NCI-H128 (cell line): ENCODE measurements around the gene TRAPPC8.
"Not testable (repeated sequence)": the region's sequence is repeated elsewhere in the genome, so short reads cannot be mapped to it uniquely, and the experiment has no call there.

Experiments used
- DNase-seq: peaks from one replicate; lab custom pipeline; 2025; ENCODE audit not compliant: unreplicated experiment; lab: John Stamatoyannopoulos, UW

TRAPPC8 gene, protein sequence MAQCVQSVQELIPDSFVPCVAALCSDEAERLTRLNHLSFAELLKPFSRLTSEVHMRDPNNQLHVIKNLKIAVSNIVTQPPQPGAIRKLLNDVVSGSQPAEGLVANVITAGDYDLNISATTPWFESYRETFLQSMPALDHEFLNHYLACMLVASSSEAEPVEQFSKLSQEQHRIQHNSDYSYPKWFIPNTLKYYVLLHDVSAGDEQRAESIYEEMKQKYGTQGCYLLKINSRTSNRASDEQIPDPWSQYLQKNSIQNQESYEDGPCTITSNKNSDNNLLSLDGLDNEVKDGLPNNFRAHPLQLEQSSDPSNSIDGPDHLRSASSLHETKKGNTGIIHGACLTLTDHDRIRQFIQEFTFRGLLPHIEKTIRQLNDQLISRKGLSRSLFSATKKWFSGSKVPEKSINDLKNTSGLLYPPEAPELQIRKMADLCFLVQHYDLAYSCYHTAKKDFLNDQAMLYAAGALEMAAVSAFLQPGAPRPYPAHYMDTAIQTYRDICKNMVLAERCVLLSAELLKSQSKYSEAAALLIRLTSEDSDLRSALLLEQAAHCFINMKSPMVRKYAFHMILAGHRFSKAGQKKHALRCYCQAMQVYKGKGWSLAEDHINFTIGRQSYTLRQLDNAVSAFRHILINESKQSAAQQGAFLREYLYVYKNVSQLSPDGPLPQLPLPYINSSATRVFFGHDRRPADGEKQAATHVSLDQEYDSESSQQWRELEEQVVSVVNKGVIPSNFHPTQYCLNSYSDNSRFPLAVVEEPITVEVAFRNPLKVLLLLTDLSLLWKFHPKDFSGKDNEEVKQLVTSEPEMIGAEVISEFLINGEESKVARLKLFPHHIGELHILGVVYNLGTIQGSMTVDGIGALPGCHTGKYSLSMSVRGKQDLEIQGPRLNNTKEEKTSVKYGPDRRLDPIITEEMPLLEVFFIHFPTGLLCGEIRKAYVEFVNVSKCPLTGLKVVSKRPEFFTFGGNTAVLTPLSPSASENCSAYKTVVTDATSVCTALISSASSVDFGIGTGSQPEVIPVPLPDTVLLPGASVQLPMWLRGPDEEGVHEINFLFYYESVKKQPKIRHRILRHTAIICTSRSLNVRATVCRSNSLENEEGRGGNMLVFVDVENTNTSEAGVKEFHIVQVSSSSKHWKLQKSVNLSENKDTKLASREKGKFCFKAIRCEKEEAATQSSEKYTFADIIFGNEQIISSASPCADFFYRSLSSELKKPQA (N-terminal part only)

GRCh38 chr18:31942999-31943877 is at the start of gene TRAPPC8:
TSS of gene TRAPPC8 (minus strand) at chr18:31943128. CDS start at chr18:31942764, 364 bp downstream.
- DNase-seq: peak; percentile 99

GRCh38 chr18:31990823-31991222 is 47.9 kb upstream of the TRAPPC8 start:
- DNase-seq: no peak

DNA sequence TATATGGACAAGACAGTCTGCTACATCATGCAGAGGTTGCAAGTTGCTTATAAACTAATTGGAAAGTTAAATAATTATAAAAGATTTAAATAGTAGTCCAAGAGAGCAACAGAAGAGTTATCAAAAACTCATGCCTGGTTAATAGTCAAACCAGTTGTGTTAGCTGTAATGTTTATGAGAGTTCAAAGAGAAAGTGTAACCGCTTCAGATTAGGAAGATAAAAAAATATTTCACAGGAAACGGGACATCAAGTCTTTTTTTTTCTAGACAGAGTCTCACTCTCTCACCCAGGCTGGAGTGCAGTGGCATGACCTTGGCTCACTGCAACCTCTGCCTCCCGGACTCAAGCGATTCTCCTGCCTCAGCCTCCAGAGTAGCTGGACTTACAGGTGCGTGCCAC is 41.0 kb upstream of the TRAPPC8 start:
- DNase-seq: no peak

DNA sequence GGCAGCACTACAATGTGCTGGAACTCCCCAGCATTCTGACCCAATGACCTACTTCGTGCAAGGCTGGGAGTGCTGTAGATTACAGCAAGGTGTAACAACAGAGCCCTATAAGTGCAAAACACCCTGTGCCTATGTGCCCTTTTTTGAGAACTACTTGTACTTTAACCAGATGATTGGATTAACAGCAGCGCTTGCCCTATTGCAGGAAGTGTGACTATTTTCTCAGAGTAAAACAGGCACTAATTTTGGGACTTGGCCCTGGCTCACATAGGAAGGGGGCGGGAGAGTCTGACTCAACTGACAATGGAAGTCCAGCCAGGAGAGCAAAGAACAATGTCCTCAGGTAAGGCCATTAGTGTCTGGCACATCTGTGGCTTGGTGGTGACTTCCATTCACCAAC is 40.1 kb upstream of the TRAPPC8 start:
- no peak for DNase-seq

DNA sequence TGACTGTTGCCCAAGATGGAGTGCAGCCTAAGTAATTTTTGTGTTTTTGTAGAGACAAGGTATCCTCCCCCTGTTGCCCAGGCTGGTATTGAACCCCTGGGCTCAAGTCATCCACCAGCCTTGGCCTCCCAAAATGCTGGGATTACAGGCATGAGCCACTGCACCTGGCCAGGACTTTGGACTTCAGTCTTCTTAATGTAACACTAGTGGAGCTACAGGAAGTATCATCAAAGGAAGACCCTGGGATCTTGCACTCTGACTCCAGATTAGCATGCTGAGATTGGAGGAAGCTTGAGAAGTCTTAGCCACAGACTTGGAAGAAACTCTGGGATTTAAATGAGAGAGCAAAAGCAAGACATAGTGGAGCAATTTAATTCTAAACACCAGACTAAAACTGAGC is 37.9 kb upstream of the TRAPPC8 start:
- DNase-seq: no peak

- DNase-seq: no peak
Observed at GRCh38 chr18:31979714-31980113, 36.8 kb upstream of the TRAPPC8 start.

DNA sequence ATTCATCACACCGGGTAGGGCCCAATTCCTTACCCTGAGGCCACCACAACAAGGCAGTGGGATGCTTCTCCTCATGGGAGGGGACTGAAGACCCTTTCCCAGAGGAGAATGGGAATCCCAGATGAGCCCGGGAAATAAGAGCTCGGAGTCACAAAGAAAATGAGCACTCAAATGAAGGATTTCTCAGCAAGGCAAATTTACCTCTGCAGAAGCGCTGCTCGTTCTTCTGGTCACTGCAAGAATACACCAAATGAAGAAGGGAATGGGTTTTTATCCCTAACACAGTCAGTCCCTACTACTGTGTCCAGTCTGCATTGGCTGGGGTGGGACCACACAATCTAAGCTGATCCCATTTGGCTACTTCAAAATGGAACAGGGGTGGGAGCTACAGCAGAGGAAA is 35.7 kb upstream of the TRAPPC8 start:
- no peak for DNase-seq

DNA sequence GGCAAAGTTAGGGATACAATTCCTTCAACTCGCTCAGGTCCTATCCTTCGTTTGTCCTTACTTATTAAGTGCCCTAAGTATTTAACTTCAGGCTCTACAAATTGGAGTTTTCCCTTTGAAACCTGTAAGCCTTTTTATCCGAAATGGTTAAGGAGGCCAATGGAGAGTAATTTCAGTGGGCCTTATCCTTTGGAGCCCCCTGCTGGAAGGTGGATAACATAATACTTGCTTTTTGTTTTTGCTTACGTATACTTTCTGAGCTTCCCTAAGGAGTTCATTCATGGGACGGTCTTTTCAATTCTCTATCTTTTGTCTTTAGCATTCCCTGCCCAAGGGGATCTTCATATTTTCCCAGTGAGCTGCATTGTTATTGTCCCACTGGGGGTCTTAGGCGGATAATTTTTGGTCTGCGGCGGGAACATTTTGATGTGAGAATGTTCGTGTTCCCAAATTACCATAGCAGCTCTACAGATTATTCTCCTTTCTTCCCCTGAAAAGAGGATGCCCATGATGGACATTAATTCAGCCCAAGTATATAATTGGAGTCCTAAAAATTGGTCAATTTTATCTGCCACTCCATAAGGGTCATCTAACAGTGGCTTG is 34.4 kb upstream of the TRAPPC8 start:
- no peak for DNase-seq

DNA sequence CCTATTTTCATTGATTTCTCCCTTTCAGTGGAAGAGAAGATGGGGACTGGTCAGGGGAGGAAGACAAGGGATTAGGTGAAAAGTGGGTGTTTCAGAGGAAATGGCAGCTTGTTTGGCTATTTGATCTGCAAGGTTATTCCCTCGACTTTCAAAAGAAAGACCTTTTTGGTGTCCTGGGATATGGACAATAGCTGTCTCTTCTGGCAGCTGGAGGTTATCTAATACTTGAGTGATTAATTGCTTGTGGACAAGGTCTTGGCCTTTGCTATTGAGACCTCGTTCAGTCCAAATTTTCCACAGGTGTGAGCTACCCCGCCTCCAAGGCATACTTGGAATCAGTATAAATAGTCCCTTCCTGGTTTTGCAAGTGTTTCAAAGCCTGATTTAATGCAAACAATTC is 33.3 kb upstream of the TRAPPC8 start:
- DNase-seq: no peak

GRCh38 chr18:31973929-31974546 is 31.1 kb upstream of the TRAPPC8 start:
- DNase-seq: no peak

GRCh38 chr18:31970617-31971016 is 27.7 kb upstream of the TRAPPC8 start:
- DNase-seq: no peak

DNA sequence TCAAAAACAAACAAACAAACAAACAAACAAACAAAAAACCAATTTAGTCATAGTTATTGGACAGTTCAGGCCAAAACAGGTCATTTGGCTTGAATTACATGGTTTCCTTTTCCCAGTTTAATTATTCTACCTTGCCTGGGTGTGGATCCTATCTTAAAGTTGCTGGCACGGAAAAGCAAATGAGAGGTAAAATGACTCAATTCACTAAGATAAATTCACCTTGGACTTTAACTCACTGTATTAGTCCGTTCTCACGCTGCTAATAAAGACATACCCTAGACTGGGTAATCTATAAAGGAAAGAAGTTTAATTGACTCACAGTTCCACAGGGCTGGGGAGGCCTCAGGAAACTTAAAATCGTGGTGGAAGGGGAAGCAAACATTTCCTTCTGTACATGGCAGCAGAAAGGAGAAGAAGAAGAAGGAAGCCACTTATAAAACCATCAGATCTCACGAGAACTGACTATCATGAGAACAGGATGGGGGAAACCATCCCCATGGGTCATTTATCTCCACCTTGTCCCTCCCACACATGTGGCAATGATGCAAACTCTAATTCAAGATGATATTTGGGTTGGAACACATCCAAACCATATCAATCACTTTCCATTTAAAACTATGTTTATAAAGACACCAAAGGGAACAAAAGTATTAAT is 22.5 kb upstream of the TRAPPC8 start:
- DNase-seq: no peak

GRCh38 chr18:31957728-31958127 is 14.8 kb upstream of the TRAPPC8 start:
- no peak for DNase-seq

- no peak for DNase-seq
Observed at GRCh38 chr18:31954349-31954748, 11.4 kb upstream of the TRAPPC8 start.

GRCh38 chr18:31953699-31954098 is 10.8 kb upstream of the TRAPPC8 start:
- DNase-seq: not testable (repeated sequence)

GRCh38 chr18:31952223-31952622 is 9.3 kb upstream of the TRAPPC8 start:
- no peak for DNase-seq

- DNase-seq: no peak
Observed at GRCh38 chr18:31950583-31950982, 7.7 kb upstream of the TRAPPC8 start.

DNA sequence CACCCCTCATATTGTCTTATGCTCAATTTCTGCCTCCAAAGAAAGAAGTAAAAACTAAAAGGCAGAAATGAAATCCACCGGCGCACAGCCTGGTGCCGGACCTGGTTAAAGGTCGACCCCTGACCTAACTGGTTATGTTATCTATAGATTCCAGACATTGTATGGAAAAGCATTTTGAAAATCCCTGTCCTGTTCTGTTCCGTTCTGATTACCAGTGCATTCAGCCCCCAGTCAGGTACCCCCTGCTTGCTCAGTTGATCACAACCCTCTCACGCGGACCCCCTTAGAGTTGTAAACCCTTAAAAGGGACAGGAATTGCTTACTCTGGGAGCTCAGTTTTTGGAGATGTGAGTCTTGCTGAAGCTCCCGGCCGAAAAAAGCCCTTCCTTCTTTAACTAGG is 5.4 kb upstream of the TRAPPC8 start:
- not testable (repeated sequence) for DNase-seq
